NAMALWA (cell line): ENCODE measurements around the gene USH2A.

Experiments
- DNase-seq: peaks from one replicate; pipeline ENCODE4 v3.0.0-alpha.2; 2015; ENCODE audit warnings: low spot score

Gene USH2A

DNA sequence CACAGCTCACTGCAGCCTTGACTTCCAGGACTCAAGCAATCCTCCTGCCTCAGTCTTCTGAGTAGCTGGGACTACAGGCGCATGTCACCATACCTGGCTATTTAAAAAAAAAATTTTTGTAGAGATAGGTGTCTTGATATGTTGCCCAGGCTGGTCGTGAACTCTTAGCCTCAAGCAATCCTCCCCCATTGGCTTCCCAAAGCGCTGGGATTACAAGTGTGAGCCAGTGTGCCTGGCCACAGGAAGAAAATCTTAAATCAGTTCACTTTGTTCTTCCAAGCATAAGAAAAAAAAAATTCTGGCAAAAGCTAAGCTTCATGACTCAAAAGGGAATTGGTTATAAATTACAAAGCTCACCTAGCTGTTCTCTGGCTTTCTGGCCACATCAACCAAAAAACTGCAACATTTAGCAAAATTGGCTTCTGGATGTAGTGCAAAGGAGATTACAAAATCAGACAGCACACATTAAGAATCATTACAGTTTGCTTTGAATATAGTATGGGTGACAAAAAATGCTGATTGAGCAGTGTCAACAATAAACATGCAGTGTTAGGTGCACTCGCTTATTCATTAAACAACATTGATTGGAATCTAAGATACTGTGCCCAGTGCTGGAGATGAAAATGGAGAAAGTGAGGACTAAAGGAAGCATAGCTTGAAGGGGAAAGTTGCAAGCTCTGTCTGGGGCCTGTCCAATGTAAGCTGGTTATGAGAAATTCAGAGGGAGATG lies 779.5 kb downstream of the USH2A start:
- DNase-seq = no peak

DNA sequence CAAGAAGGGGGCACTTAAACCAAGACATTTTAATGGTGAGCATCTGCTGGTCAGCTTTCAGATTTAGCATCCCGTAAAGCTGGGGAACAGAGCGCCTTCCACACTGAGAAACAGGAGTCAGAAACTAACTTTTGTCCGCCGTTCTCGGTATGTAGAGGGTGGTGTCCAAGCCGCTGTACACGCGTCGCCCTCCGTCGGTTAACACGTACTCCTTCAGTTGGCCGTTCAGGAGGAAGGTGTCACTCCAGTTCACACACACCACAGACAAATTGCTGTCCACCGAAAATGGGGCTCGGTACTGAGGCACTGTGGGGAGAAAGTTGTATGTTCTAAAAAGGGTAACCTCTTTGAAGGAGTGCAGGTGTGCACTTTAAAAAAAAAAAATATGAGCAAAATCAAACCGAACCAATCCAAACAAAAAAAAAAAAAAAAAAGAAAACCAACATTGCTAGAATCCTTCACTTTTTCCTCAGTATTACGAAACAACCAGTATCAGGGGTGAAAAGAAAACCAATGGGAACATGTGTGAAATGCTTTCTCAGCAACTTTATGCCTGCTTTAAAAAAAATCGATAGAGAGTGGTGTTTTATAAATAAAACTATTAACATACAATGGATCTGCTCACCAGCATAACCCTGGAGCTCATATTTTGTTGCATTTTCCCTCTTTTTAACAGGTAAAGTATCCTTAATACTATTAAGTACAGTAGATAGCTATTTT lies 782.7 kb downstream of the USH2A start:
- no peak for DNase-seq

DNA sequence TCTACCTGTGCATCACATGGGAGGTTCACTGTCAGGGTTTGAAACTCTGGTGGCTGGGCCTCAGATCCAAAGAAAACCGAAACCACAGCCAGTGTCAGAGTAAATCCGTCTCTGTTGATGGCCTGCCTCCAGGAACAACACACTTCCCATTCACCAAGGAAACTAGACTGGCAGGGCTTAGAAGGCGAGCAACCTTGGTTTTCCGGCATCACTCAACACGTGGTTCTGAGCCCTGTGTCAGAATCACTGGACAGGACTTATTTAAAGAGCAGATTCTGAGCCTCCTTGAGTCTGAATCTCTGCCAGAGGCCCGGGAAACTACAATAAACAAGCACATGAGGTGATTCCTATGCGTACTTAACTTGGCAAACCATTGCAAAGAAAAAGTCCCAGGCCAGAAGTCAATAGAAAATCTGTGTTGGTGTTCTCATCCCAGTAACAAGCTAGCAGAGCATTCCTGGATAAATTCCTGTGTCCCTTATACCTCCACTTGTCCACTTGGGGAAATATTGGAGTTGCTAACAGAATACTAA lies 786.1 kb downstream of the USH2A start:
- DNase-seq = no peak

DNA sequence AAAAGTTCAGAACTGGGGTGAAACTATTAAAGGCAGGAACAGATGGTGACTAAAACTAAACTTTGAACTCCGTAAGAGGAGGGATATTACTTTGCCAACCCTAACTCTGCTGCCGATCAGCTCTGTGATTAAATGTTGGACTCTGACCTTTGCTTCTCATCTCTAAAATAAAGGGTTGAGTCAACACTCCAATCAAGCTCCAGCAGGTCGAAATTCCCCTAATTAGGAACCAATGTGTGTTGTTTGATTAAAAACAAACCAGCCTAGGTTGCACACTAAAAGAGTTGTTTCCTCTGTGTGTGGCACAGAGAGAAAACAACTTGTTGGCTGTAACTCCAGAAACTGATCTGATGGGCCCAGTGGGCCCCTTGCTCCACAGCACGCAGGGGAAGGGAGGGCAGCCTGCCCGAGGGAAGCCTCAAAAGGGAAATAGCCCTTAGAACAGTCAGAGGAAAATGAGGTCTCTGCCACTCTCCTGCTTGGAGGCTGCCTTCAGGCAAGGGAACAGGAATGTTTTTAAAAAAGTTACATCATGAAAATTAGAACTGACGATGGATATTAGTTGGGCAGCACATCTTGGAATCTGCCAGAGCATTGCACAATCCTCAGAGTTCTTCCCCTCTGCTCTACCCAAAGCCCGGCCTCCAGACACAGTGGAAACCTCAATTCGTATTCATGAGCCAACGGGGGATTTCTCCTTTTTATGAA lies 786.8 kb downstream of the USH2A start:
- no peak for DNase-seq

DNA sequence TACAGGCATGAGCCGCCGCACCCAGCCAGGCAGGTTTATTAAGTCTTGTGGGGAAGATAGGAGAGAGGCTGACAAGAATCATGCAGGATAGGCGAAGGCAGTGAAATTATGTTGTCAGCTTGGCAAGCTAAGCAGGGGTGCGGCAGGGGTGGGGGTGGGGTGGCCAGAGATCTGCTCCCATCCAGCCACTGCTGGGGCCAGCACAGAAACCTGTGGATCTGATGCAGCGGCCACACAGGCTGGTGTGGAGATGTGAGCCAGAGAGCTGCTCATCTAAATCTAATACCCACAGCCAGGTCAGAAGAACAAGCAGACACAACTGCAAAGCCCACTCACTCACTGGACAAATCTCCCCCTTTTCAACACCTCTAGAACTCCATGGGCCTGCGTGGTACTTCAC lies 787.4 kb downstream of the USH2A start:
- DNase-seq = no peak

DNA sequence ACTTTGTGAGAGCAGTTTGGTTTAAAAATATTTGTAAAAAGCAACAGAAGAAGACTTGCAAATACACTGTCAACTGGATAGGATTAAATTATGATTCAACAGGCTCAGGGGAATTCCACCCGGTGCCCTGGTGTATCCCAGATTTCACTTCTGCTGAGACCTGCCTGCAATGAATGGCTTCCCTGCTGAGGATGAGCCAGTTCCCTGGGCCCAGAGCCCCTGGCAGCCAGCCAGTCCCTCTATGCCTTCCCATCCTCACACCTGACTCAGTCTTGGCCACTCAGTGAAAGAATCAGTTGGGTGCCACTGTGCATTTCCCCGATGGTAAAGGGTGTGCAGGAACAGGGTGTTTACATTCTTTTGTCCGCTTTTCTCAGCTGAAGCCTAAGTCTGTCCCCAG lies 791.8 kb downstream of the USH2A start:
- DNase-seq = no peak

DNA sequence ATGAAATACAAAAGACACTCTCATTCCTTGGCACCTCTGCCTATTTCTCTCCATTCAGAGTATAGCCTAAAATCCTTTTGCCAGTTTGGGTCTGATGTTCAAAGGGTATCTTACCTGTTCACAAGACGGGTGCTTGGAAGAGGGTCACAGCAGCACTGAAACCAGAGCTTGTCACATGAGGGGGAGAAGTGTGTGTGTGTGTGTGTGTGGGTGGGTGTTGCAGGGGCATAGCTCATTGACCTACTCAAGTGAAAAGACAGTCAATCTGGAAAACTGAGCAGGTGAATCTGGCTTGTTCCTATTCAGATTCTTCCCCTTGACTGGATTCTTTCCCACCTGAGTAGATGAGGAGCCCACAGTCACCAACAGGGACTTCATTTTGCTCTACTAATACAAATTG lies 792.2 kb downstream of the USH2A start:
- no peak for DNase-seq

DNA sequence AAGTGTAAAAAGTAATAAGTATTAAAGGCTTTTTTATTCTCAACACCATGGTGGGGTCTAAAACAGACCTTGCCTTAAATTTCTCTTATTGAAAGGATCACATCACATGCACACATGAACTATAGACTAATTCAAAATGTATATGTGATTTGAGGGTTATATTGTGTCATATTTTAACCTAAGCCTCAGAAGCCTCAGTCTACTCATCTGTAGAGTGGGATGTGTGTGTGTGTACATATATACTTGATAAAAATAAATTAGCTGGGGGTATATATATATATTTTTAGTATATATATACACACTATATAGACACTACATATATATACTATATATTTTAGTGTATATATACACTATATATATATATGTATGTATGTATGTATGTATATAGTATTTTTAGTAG lies 797.3 kb downstream of the USH2A start:
- DNase-seq = no peak

DNA sequence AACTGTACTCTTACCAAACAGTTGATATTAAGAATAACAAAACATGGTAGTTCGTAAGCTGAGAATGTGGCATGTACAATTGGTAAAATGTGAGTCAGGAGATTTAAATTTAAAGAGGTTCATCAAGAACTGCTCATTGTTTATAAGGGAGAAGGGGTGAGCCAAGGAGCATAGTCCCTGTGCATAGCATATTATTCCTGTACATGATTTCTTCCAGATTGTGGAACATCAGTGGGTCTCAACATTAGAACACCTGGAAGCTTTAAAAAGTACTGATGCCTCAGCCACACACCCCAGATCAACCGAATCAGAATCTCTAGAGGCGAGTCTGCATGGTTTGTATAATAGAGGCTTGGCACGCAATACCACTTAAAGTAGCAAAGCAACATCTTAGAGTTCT lies 800.1 kb downstream of the USH2A start:
- no peak for DNase-seq

DNA sequence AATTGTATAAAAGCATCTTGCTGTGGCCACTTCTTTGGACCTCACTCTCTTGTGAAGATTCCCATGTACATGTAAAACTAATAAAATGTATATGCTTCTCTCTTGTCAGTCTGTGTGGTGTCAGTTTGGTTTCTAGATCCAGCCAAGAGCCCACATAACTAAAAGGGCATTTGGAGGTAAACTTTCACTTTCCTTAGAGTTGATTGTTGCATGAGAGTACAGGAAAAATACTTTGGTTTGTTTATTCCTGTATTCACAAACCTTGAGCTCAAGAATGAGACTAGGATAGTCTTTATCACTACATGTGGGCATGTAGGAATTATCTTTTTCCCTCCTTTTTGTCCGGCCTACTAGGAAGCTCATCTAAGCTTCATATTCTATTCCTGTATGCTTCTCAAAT lies 805.3 kb downstream of the USH2A start:
- DNase-seq = no peak

DNA sequence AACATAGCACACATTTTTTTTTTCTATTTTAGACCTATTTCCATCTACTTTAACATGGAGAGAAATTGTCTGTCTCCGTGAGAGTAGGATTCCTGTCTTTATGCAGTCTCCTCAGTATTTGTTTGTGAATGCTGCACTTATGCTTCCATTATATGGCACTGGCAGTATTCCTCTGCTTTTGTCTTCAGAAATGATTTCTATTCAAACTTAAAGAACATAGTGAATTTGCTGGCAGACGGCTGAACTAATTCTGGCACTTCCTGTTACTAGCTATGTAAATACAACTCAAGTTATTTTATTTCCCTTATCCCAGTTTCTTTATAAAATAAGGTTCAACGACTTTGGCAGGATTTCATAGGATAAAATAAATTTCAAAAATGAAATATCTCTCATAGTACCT lies 810.9 kb downstream of the USH2A start:
- no peak for DNase-seq

DNA sequence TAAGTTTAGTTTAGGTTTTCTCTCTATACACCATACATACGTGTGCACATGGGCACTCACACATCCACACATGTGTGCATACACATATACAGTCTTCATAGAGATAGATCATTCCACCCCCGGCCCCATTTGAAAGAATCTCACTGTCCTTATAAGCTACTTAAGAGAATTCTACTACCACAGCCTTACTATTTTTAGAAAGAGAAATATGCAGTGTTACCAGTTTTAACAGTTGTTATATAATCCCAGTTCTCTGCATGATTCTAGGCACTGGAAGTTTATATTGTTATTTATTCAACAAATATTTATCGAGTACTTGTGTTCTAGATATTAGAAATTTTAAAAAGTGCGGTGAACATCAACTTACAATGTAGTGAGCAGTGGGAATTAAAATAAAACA lies 814.6 kb downstream of the USH2A start:
- no peak for DNase-seq

DNA sequence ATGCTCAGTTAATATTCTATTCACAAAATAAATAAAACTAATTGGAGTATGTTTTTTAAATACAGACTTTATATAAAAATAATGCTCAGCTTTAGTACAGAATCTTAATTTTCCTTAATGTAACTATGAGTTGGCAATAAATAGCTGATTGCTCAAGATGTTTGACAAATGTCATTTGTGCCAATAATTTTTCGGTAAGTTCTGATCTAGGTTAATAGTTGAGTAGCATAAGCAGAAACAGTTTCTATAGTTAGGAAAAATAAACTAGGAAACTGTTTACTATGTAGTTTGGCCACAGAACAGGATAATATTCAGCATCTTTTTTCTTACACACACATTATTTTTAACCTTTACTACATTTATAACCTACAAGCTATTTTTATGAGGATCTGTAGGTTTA lies 815.8 kb downstream of the USH2A start:
- no peak for DNase-seq

DNA sequence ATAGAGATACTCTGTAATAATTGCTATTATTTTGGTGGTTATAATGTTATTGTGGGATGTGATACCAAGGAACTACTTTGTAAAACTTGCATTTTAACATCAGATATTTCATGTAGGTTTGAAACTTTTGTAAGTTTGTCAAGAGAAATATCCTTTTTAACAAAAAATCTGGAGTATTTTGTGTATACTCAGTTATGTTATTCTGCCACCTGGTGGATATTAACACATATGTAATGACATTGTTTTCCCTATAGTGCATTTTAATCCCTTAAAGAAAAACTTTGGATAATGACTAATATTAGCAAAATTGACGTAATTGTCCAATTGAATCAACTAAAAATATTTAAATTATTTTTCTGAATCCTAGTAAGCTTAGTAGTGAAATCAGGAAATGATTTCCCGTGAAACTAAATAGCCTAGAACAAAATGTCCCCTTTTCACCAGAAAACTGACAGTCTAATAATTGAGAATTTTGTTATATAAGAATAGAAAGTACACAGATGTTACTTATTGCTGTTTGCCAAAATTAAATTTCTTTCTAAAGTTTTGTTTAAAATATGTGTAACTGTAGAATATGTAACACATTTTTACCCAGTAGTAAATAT lies 816.6 kb downstream of the USH2A start:
- peak; percentile 16 for DNase-seq

DNA sequence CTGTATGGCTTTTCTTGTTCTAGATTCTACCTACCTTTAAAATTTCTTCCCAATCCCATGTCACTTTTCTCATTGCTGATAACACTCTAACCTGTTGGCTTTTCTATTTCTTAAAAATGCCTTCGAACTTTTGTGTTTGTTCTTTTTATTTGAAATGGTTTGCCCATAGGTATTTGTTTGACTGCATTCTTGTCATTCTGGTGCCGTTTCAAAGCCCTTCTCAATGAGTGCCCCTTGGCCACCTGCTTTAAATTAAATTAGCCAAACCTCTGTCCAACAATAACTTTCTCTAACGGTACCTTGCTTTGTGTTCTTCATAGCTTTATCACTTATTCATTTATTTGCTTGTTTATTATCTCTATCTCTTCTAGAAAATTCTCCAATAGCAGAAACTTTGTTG lies 817.2 kb downstream of the USH2A start:
- no peak for DNase-seq

DNA sequence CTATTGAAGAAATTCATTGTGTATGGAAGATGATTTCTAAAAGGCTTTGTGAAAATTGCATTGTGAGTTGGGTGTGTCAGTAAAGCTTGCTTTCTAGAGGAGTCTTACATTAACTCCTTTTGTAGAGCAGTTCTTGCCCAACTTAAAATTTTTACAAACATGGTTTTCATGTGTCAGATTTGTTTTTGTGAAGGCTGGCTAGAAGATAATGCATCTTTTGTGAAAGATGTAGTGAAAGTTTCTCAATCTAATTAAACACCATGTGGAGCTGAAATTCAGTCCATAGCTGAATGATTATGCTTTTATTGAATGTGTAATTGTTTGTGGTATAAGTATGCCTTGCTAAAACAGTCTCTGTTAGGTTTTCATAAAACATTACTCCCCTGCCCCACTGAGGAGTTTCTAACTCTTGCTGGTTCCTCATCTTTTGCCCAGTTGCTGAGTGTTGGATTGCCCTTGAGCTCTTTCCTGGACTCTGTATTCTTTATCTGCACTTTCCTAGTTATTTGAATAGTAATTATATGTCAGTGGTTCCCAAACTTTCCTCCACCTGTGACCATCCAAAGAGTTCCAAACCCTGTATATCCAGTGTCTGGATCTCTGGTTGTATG lies 818.1 kb downstream of the USH2A start:
- DNase-seq = no peak

DNA sequence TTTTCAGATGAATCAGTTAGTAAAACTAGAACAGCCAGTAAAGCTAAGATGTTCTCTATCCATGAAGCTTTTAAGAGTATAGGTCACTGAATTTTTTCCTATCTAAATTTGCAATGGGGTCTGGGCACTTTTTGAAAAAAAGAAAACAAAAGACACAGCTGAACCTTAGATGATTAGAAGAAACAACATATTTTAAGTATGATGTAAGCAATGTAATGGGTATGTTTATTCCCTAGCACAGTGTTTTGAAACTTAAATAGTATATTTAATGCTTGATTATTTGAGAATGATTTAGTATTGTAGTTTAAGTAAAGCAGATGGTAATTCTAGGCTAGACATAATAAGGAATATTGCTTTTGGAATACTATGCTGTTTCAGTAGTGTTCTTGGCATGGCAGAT lies 819.9 kb downstream of the USH2A start:
- DNase-seq = no peak

DNA sequence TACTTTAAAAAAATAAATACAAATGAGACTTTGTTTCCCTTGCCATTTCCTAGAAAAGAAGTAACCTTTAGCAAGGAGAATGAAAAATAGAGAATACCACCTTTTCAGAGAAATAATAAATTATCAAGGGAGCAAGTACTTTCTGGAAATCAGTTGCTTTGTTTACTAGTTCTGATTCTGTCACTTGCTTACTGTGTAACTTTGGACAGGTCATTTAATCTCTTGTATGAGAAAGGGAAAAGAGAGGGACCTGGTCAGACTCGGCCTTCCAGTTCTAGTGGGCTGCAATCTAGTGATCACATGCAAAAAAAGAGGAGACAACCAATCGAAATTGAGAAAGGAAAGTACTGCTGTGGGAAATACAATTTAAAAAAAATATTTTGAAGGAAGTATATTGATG lies 822.0 kb downstream of the USH2A start:
- DNase-seq = no peak

DNA sequence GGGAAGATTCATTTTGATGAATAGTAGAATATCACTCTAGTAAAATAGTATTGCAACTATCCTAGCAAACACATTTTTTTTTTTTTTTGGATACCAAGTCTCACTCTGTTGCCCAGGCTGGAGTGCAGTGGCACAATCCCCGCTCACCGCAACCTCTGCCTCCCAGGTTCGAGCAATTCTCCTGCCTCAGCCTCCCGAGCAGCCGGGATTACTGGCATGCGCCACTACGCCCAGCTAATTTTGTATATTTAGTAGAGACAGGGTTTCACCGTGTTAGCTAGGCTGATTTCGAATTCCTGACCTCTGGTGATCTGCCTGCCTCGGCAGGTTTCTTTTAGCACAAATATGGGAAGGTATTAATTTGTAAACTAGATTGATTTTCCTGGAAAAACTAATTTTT lies 822.4 kb downstream of the USH2A start:
- DNase-seq = no peak

DNA sequence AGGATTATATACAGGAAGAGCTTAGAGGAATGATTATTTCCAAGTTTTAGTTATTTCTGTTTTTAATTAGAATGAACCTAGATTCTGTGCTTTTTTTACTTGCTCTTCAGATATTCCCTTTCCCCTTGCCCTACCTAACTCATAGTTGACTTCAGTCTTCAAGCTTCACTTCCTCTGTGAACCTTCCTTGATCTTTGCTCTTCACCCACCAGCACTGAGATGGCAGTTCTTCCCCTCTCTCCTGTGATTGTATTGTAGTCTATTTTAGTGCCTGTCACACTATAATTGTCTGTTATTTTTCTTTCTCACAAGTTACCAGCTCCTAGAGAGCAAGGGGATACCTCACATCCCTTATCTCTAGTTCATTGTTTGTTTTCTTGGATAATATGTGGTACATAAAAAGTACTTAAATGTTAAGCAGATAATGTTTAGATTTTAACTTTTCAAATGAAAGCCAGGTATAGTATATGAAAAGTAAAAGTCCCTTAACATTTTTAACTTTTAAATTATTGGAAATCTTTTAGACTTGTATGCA lies 822.9 kb downstream of the USH2A start:
- no peak for DNase-seq

DNA sequence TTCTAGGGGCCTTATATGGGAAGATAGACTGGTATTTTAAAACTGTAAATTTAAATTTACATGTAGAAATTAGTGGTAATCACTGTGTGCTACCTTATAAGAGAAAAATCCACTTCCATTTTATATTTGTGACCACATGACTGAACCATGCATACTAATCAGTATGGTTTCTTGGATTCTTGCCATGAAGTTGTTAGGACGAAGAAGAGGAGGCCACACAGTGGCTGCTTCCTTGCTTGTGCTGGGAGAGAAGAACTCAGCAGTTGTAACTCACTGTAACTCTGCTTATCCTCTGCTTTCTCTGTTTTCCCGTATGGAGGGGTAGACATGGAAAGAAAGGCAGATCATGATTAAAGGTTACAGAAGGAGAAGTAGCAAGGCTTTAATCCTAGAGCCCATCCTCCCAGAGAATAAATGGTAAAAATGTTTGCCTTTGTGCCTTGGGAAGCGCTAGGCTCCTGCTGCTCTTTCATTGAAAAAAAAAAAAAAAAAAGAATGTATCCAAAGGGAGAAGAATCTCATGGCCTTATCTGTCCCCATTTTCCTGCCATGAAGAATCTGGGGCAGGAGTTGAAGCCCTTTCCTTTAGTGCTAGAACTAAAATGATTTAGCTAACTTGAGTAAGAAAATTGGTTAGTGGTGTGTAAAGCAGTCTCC lies 823.7 kb downstream of the USH2A start:
- no peak for DNase-seq
